Measurements from ENCODE around the gene GPRC5D. TPM values are rescaled to one million over a fixed set of nuclear protein-coding genes. Genes with fewer than 3 reads are reported as not detected.

The GPRC5D gene
- polyA plus RNA-seq, 1 donor (not counting 4 experiments of a cell fraction or from before 2014, with no cell fraction given) = 0.08 TPM

GRCh38 chr12:12965836-12966235, 13.9 kb upstream of the GPRC5D start:
- Histone ChIP-seq H3K4me2 (ENCODE audit: control insufficient read depth, extremely low read depth, insufficient read depth, low read depth, low read length) (no peak overlapping the region), H3K4me1 (ENCODE audit: control insufficient read depth, extremely low read depth, insufficient read depth, low read length) (no peaks in the 10 kb centered on the region), H3K79me2 (ENCODE audit: control insufficient read depth, insufficient read depth, low read length) (no peaks in the 10 kb centered on the region), H3K36me3 (ENCODE audit: control insufficient read depth in 2 of 2, extremely low read depth in 1 of 2, insufficient read depth in 2 of 2, low read length in 2 of 2) (peaks cover 0 to 4% of the 10 kb centered on the region in 2 experiments), H4K20me1 (ENCODE audit: control insufficient read depth, extremely low read depth, insufficient read depth, low read length) (no peaks in the 10 kb centered on the region), H3K27me3 (ENCODE audit: control insufficient read depth, extremely low read depth, insufficient read depth, low read length) (no peaks in the 10 kb centered on the region), H3K27ac (ENCODE audit: control insufficient read depth, insufficient read depth, low read length) (no peak overlapping the region), H3K4me3 (ENCODE audit: control insufficient read depth in 2 of 3, extremely low read depth in 1 of 3, insufficient read depth in 2 of 3, low read depth in 1 of 3, low read length in 3 of 3) (no peak overlapping the region), H2AFZ (ENCODE audit: control insufficient read depth, low read length) (no peak overlapping the region), H3K9me1 (ENCODE audit: control insufficient read depth, extremely low read depth, insufficient read depth, low read length) (no peaks in the 10 kb centered on the region), H3K9me3 (ENCODE audit: control insufficient read depth, low read depth, low read length) (no peaks in the 10 kb centered on the region), H3K9ac (ENCODE audit: control insufficient read depth, extremely low read depth, insufficient read depth, low read length) (no peak overlapping the region)
- FAIRE-seq (no peak), DNase-seq (ENCODE audit: low read depth, low spot score) (no peak)
- dilution Hi-C loops (cut with MboI; ENCODE audit: extremely low pct_ligation_motif_present, low sequenced_read_pairs) = no loop called here
- TF ChIP-seq CTCF (optimal IDR thresholded peaks at IDR 0.05 in 1 of 3, IDR thresholded peaks at IDR 0.05 in 1 of 3, conservative IDR thresholded peaks at IDR 0.05 in 1 of 3; ENCODE audit: extremely low read depth in 1 of 3, insufficient read depth in 2 of 3, low read length in 3 of 3) (no peak), EZH2 (IDR thresholded peaks at IDR 0.05; ENCODE audit: low read length) (no peak)

GRCh38 chr12:12964255-12964654, 12.3 kb upstream of the GPRC5D start:
- FAIRE-seq = no peak
- Histone ChIP-seq H3K79me2 (ENCODE audit: control insufficient read depth, insufficient read depth, low read length) (no peaks in the 10 kb centered on the region), H3K9me3 (ENCODE audit: control insufficient read depth, low read depth, low read length) (no peaks in the 10 kb centered on the region), H3K4me1 (ENCODE audit: control insufficient read depth, extremely low read depth, insufficient read depth, low read length) (no peaks in the 10 kb centered on the region), H2AFZ (ENCODE audit: control insufficient read depth, low read length) (no peak overlapping the region), H4K20me1 (ENCODE audit: control insufficient read depth, extremely low read depth, insufficient read depth, low read length) (no peaks in the 10 kb centered on the region), H3K4me2 (ENCODE audit: control insufficient read depth, extremely low read depth, insufficient read depth, low read depth, low read length) (no peak overlapping the region), H3K36me3 (ENCODE audit: control insufficient read depth in 2 of 2, extremely low read depth in 1 of 2, insufficient read depth in 2 of 2, low read length in 2 of 2) (peaks cover 0 to 4% of the 10 kb centered on the region in 2 experiments), H3K27me3 (ENCODE audit: control insufficient read depth, extremely low read depth, insufficient read depth, low read length) (no peaks in the 10 kb centered on the region), H3K4me3 (ENCODE audit: control insufficient read depth in 2 of 3, extremely low read depth in 1 of 3, insufficient read depth in 2 of 3, low read depth in 1 of 3, low read length in 3 of 3) (no peak overlapping the region), H3K9me1 (ENCODE audit: control insufficient read depth, extremely low read depth, insufficient read depth, low read length) (no peaks in the 10 kb centered on the region), H3K9ac (ENCODE audit: control insufficient read depth, extremely low read depth, insufficient read depth, low read length) (no peak overlapping the region), H3K27ac (ENCODE audit: control insufficient read depth, insufficient read depth, low read length) (no peak overlapping the region)
- DNase-seq (ENCODE audit: low read depth, low spot score) = no peak
- dilution Hi-C loops (cut with MboI; ENCODE audit: extremely low pct_ligation_motif_present, low sequenced_read_pairs) = no loop called here
- TF ChIP-seq EZH2 (IDR thresholded peaks at IDR 0.05; ENCODE audit: low read length) = no peak
- no peak for TF ChIP-seq CTCF (optimal IDR thresholded peaks at IDR 0.05 in 1 of 3, IDR thresholded peaks at IDR 0.05 in 1 of 3, conservative IDR thresholded peaks at IDR 0.05 in 1 of 3; ENCODE audit: extremely low read depth in 1 of 3, insufficient read depth in 2 of 3, low read length in 3 of 3)
